Measurements from ENCODE around the gene PPP1R2B.
"Not testable (repeated sequence)": the region's sequence is repeated elsewhere in the genome, so short reads cannot be mapped to it uniquely, and the experiment has no call there.

PPP1R2B gene

DNA sequence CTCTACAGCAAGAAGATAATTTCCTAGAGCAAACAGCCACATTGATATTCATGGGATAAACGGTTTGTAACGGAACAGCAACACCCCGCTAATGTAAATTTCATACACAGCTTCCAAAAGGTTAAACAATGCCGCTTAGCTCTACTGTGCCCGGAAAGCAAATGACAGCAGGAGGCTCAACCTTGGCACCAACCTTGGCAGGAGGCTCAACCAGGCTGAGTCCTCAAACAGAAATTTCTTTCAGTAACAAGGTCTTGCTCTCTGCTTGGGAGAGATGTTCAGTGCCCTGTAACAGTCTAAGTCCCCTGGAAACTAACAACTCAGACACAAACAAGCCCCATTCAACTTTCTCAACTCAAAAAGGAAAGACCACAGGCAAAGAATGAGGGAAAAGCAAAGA is 11.1 kb upstream of the PPP1R2B start:
- TF ChIP-seq POLR2A (IDR thresholded peaks at IDR 0.05; ENCODE audit: low read length), result no peak
- no peak for TF ChIP-seq GATA1 (IDR thresholded peaks at IDR 0.05; ENCODE audit: low read depth, low read length)
- no peak for DNase-seq

DNA sequence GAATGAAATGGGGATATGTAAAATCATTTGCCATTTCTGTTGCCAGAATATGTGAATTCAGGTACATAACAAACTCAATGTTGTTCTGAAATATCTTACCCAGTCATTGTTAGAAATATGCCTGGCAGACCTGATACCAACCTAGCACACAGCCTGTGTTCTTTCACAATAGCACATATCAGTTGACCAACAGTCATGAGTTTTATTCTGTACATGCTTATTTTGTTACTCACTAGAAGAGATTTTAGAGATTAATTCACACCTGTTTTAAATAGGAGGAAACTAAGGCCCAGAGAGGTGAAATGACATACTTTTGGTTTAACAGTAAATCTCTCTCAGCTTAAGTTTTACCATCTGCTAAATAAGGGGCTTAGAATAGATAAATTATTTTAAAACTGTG is 8.4 kb upstream of the PPP1R2B start:
- TF ChIP-seq GATA1 (IDR thresholded peaks at IDR 0.05; ENCODE audit: low read depth, low read length) (no peak), POLR2A (IDR thresholded peaks at IDR 0.05; ENCODE audit: low read length) (no peak)
- DNase-seq, result no peak

DNA sequence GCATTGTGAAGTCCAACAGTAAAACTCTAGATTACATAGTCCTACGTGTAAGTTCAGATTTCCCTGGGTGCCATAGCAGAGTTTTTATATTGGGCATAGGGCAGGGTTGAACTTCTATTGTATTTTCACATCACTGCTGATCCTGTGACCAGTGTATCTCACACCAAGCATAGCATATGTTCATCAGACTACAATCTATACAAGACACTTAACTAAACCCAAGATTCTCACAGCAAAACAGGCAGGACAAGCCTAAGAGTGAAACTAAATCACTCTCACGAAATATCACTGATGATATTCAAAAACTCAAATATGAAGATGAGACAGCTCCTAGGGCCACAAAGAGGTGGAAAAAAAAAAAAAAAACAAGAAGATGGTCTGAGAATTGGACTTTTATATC is 3.2 kb upstream of the PPP1R2B start:
- DNase-seq, result no peak
- no peak for TF ChIP-seq GATA1 (IDR thresholded peaks at IDR 0.05; ENCODE audit: low read depth, low read length)
- no peak for TF ChIP-seq POLR2A (IDR thresholded peaks at IDR 0.05; ENCODE audit: low read length)

- not testable (repeated sequence) for DNase-seq
These were observed 1.6 kb upstream of the PPP1R2B start for GRCh38 chr5:156848447-156848846.

- no peak for TF ChIP-seq POLR2A (IDR thresholded peaks at IDR 0.05; ENCODE audit: low read length)
- TF ChIP-seq GATA1 (IDR thresholded peaks at IDR 0.05; ENCODE audit: low read depth, low read length), result no peak
- DNase-seq, result no peak
These were observed 1.8 kb downstream of the PPP1R2B start for GRCh38 chr5:156851880-156852279.

DNA sequence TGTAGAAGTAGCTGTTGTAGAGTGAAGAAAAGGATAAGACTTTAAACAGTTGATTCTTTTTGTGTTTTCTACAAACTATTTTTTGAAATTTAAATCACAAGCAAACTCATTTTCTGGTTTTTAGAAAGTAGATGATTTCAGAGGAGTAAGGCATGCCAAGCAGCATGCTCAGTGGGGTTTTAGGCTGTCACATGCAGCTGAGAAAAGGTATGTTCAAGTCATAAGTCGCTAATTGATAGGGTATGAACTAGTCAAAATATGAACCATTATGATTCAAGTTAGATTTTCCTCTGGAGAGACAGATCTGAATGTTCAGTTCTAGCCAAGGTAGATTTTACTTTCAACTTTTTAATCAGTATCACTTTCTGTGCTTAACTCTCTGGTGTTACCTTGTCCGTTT is 3.0 kb downstream of the PPP1R2B start:
- DNase-seq, result not testable (repeated sequence)

- TF ChIP-seq GATA1 (IDR thresholded peaks at IDR 0.05; ENCODE audit: low read depth, low read length) (no peak), POLR2A (IDR thresholded peaks at IDR 0.05; ENCODE audit: low read length) (no peak)
- DNase-seq, result no peak
These were observed 15.3 kb downstream of the PPP1R2B start for GRCh38 chr5:156865427-156865826.

- no peak for DNase-seq
- no peak for TF ChIP-seq GATA1 (IDR thresholded peaks at IDR 0.05; ENCODE audit: low read depth, low read length)
- no peak for TF ChIP-seq POLR2A (IDR thresholded peaks at IDR 0.05; ENCODE audit: low read length)
These were observed 20.4 kb downstream of the PPP1R2B start for GRCh38 chr5:156870498-156870839.

- TF ChIP-seq GATA1 (IDR thresholded peaks at IDR 0.05; ENCODE audit: low read depth, low read length), result no peak
- no peak for TF ChIP-seq POLR2A (IDR thresholded peaks at IDR 0.05; ENCODE audit: low read length)
These were observed 21.1 kb downstream of the PPP1R2B start for GRCh38 chr5:156871212-156871611.

GRCh38 chr5:156879665-156880285 is 29.7 kb downstream of the PPP1R2B start:
- no peak for DNase-seq
- TF ChIP-seq GATA1 (IDR thresholded peaks at IDR 0.05; ENCODE audit: low read depth, low read length) (no peak), POLR2A (IDR thresholded peaks at IDR 0.05; ENCODE audit: low read length) (no peak)

More at GRCh38 chr5:156871212-156871611, 21.1 kb downstream of the PPP1R2B start:
- DNase-seq, result no peak

- DNase-seq, result no peak
- no peak for TF ChIP-seq GATA1 (IDR thresholded peaks at IDR 0.05; ENCODE audit: low read depth, low read length)
- no peak for TF ChIP-seq POLR2A (IDR thresholded peaks at IDR 0.05; ENCODE audit: low read length)
These were observed 33.3 kb downstream of the PPP1R2B start for GRCh38 chr5:156883316-156883875.

DNA sequence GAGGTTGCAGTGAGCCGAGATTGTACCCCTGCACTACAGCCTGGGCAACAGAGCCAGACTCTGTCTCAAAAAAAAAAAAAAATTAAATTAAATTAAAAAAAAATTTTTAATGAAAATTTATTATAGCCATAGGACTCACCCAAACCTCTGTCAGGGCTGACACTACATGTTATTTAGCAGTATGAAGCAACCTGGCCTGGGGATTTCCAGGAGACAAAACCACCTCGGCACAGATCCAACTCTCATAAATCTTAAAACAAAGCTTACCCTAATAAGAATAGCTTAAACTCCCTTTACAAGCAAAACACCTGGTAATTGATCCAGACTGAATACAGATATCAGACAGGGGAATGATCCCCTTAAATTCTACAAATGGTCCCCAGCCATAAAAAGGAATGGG is 38.4 kb downstream of the PPP1R2B start:
- no peak for DNase-seq
- TF ChIP-seq POLR2A (IDR thresholded peaks at IDR 0.05; ENCODE audit: low read length) (no peak), GATA1 (IDR thresholded peaks at IDR 0.05; ENCODE audit: low read depth, low read length) (no peak)

GRCh38 chr5:156892223-156892622 is 42.1 kb downstream of the PPP1R2B start:
- no peak for TF ChIP-seq POLR2A (IDR thresholded peaks at IDR 0.05; ENCODE audit: low read length)
- DNase-seq, result no peak

DNA sequence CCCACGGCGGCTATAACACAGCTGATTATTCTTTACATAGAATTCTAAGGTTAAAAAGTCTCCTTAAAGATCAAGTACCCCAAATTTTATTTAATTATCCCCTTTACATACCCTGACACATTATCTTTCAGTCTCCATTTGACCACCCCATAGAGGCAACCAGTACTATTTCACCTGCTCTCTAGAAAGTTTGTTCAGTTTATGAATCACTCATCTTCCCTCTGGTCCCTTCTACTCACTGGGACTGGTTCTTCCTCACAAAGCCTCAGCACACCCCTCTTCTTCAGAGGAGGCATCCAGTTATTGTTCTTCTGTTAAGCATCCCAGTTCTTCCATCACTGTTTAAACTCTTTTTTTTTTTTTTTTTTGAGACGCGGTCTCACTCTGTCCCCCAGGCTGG is 42.8 kb downstream of the PPP1R2B start:
- TF ChIP-seq GATA1 (IDR thresholded peaks at IDR 0.05; ENCODE audit: low read depth, low read length) (no peak), POLR2A (IDR thresholded peaks at IDR 0.05; ENCODE audit: low read length) (no peak)
- DNase-seq, result no peak

- TF ChIP-seq POLR2A (IDR thresholded peaks at IDR 0.05; ENCODE audit: low read length), result no peak
- TF ChIP-seq GATA1 (IDR thresholded peaks at IDR 0.05; ENCODE audit: low read depth, low read length), result no peak
These were observed 43.4 kb downstream of the PPP1R2B start for GRCh38 chr5:156893517-156893916.

GRCh38 chr5:156896546-156896945 is 46.5 kb downstream of the PPP1R2B start:
- TF ChIP-seq POLR2A (IDR thresholded peaks at IDR 0.05; ENCODE audit: low read length) (no peak), GATA1 (IDR thresholded peaks at IDR 0.05; ENCODE audit: low read depth, low read length) (no peak)
- DNase-seq, result no peak

More at GRCh38 chr5:156893517-156893916, 43.4 kb downstream of the PPP1R2B start:
- DNase-seq, result no peak
